ENCODE measurements around the gene BZW2.

- no peak for TF ChIP-seq EZH2phosphoT487 (IDR thresholded peaks at IDR 0.05; ENCODE audit: insufficient read depth, low read depth)
- no peak for TF ChIP-seq EZH2 (IDR thresholded peaks at IDR 0.05; ENCODE audit: insufficient read depth, poor library complexity, severe bottlenecking)
Measured at GRCh38 chr7:16652888-16653287, 6.9 kb downstream of the BZW2 start.
